Pancreas (tissue), 10 donors: Measurements from ENCODE around the gene C1QB. TPM values are rescaled to one million over a fixed set of nuclear protein-coding genes. Genes with fewer than 3 reads are reported as not detected.
"Not testable (repeated sequence)": the region's sequence is repeated elsewhere in the genome, so short reads cannot be mapped to it uniquely, and the experiment has no call there.

Source experiments
- ATAC-seq, 4 donors: fragments of 200-7000 bp; cut with Tn5 transposase; one replicate each; pipeline versions ENCODE4 v1.8.0 to v1.9.1; 2020; ENCODE audit warnings: mild to moderate bottlenecking in 4 of 4, moderate library complexity in 4 of 4
- DNase-seq, 6 donors: peaks; one replicate each; pipeline ENCODE4 v3.0.0-alpha.2; 2020
- FAIRE-seq: peaks from 2 replicates; lab custom pipeline; 2012; peaks lifted over from hg19 to GRCh38; lab: Jason Lieb, UNC
- H3K27ac ChIP-seq, 4 donors: fragments of 200-600 bp; sonication (generic); 1 replicate in 3 of 4; 2 replicates in 1 of 4; pipeline versions ENCODE4 v1.5.0 to v1.8.0; 2020
- H3K27me3 ChIP-seq, 4 donors: fragments of 200-600 bp; one replicate each; pipeline ENCODE4 v1.8.0; 2021
- H3K36me3 ChIP-seq, 3 donors: fragments of 200-600 bp; sonication (generic) in 1 of 3; one replicate each; pipeline versions ENCODE4 v1.5.0 to v1.8.0; 2020 to 2021
- H3K4me1 ChIP-seq, 3 donors: fragments of 200-600 bp; one replicate each; pipeline ENCODE4 v1.8.0; 2021
- H3K4me3 ChIP-seq, 4 donors: fragments of 200-600 bp; sonication (generic) in 2 of 4; one replicate each; pipeline versions ENCODE4 v1.5.0 to v1.8.0; 2020 to 2021
- H3K9me3 ChIP-seq, 4 donors: fragments of 200-600 bp; one replicate each; pipeline ENCODE4 v1.8.0; 2021
- CTCF ChIP-seq, 4 donors: fragments of 200-600 bp; sonication (generic) in 3 of 4; IDR thresholded peaks; one replicate each; pipeline versions ENCODE4 v1.5.0 to v1.8.0; 2021; ENCODE audit warnings: antibody characterized with exemption in 4 of 4
- WGBS, 2 donors: extraction: QIAGEN DNeasy Blood & Tissue Kit; methylation state at CpG; one replicate each; pipeline ENCODE4 v1.1.7; 2013; 5-methylcytosine and 5-hydroxymethylcytosine counted together
- intact Hi-C, 3 donors: fragments of 100-400 bp; cut with DNase I; formaldehyde crosslinking; loops; one replicate each; pipeline versions ENCODE4 v1.11.1 to v1.14.2; 2022
- polyA plus RNA-seq, 2 donors: library from polyadenylated mRNA; stranded (reverse); fragments of 200-250 nt; gene quantifications; one replicate each; pipeline ENCODE4 v1.2.3, GENCODE V29; 2013
- total RNA-seq, 6 donors: library from RNA; stranded (reverse); fragmentation: NEBNext Ultra II Directional in 4 of 6; extraction: Animal tissue kit (Norgen Biotek cat#: 25700) in 4 of 6; gene quantifications; one replicate each; pipeline versions ENCODE4 v1.2.1 to v1.2.4, GENCODE V29; 2021 to 2023
- donor health status: healthy with polysubstance abuse.
- donor health status: DM: no; HTN: no; CAD: no; lungs with moderate emphysema.
- donor health status: DM: no; HTN: no; CAD: no.
- donor health status: control.
- donor health status: control.
- donor health status: Bipolar disorder and iron deficiency.
- donor health status: DM: yes; HTN: yes; CAD: no.
- donor health status: DM: no; HTN: no; CAD: no.
- donor health status: DM: no; HTN: no; CAD: no.
- donor health status: DM: yes; HTN: yes; CAD: no.

Gene C1QB
- total and polyA plus RNA-seq, 8 donors, result 4.2 to 145 (median 17.1) TPM

- intact Hi-C loops, result loop anchor here in 2 of 3 donors (10.0 kb wide), 3 partner anchors 162 to 262 kb away; no protein-coding TSS in a partner anchor
- no peaks in the 10 kb centered on the region for H3K36me3 ChIP-seq
- H3K4me1 ChIP-seq, result no peaks in the 10 kb centered on the region
- FAIRE-seq (no peak), ATAC-seq (no peak), DNase-seq (no peak)
- H3K27ac ChIP-seq, result no peak overlapping the region
- TF ChIP-seq CTCF (IDR thresholded peaks at IDR 0.05), result no peak
- H3K27me3 ChIP-seq, result no peaks in the 10 kb centered on the region
- H3K4me3 ChIP-seq, result no peak overlapping the region
- no peaks in the 10 kb centered on the region for H3K9me3 ChIP-seq
- WGBS, 2 donors, result 59% methylated on average over 12 of the region's 12 CpGs
Measured at GRCh38 chr1:22702296-22703085, 49.5 kb downstream of the C1QB start.

GRCh38 chr1:22704440-22705067 lies 51.5 kb downstream of the C1QB start:
- Histone ChIP-seq H3K9me3 (no peaks in the 10 kb centered on the region), H3K4me1 (no peaks in the 10 kb centered on the region), H3K27ac (no peak overlapping the region), H3K4me3 (no peak overlapping the region), H3K36me3 (no peaks in the 10 kb centered on the region), H3K27me3 (no peaks in the 10 kb centered on the region)
- peak; percentile 75 to 90 (median 86) for TF ChIP-seq CTCF (IDR thresholded peaks at IDR 0.05)
- DNase-seq (peak; percentile 77 to 90 (median 84)), ATAC-seq (peak; percentile 92 to 99 (median 96)), FAIRE-seq (no peak)
- WGBS, 2 donors, result 77 to 82% methylated on average over 2 of the region's 2 CpGs
- intact Hi-C loops, result loop anchor here in 2 of 3 donors (10.0 kb wide), 3 partner anchors 160 to 260 kb away; no protein-coding TSS in a partner anchor

DNA sequence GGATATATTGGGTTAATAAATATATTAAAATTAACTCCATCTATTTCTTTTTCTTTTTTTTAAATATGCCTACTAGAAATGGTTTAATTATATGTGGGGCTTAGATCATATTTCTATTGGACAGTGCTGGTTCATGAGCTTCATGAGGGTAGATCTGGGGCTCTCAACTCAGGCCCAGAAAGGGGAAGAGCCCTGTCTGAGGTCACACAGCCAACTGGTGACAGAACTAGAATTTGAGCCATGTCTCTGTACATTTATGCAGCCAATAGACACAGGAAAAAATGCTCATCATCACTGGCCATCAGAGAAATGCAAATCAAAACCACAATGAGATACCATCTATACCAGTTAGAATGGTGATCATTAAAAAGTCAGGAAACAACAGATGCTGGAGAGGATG lies 52.5 kb downstream of the C1QB start:
- TF ChIP-seq CTCF (IDR thresholded peaks at IDR 0.05), result no peak
- Histone ChIP-seq H3K4me1 (peaks cover 0 to 5% (median 0%) of the 10 kb centered on the region in 3 donors), H3K27me3 (no peaks in the 10 kb centered on the region), H3K36me3 (no peaks in the 10 kb centered on the region), H3K9me3 (no peaks in the 10 kb centered on the region), H3K27ac (no peak overlapping the region), H3K4me3 (no peak overlapping the region)
- intact Hi-C loops, result loop anchor here in 2 of 3 donors (10.0 kb wide), 3 partner anchors 159 to 259 kb away; no protein-coding TSS in a partner anchor
- DNase-seq (no peak), FAIRE-seq (no peak), ATAC-seq (no peak)

GRCh38 chr1:22706100-22706499 lies 53.1 kb downstream of the C1QB start:
- H3K36me3 ChIP-seq, H3K27ac ChIP-seq, ATAC-seq, FAIRE-seq, DNase-seq, H3K27me3 ChIP-seq, H3K4me1 ChIP-seq, H3K9me3 ChIP-seq, H3K4me3 ChIP-seq: not testable (repeated sequence)
- intact Hi-C loops, result loop anchor here in 2 of 3 donors (10.0 kb wide), 3 partner anchors 159 to 259 kb away; no protein-coding TSS in a partner anchor
- 89 to 94% methylated on average over 4 of the region's 4 CpGs for WGBS, 2 donors

- Histone ChIP-seq H3K36me3 (no peaks in the 10 kb centered on the region), H3K9me3 (no peaks in the 10 kb centered on the region), H3K4me3 (no peak overlapping the region), H3K27ac (no peak overlapping the region), H3K4me1 (peaks cover 0 to 5% (median 3%) of the 10 kb centered on the region in 3 donors), H3K27me3 (no peaks in the 10 kb centered on the region)
- no peak for TF ChIP-seq CTCF (IDR thresholded peaks at IDR 0.05)
- DNase-seq (no peak), ATAC-seq (no peak), FAIRE-seq (no peak)
- intact Hi-C loops, result loop anchor here in 2 of 3 donors (10.0 kb wide), 3 partner anchors 156 to 256 kb away; no protein-coding TSS in a partner anchor
Measured at GRCh38 chr1:22708777-22709176, 55.7 kb downstream of the C1QB start.
